ENCODE results near the gene ACSL5. TPM values are rescaled to one million over a fixed set of nuclear protein-coding genes. Genes with fewer than 3 reads are reported as not detected.
A peak's percentile ranks its signal among the peaks of the same experiment; 100 is the strongest.
"Not testable (repeated sequence)": the region's sequence is repeated elsewhere in the genome, so short reads cannot be mapped to it uniquely, and the experiment has no call there.

ACSL5 gene
- total RNA-seq, 1 donor from 2014 or later = 53.5 TPM

DNA sequence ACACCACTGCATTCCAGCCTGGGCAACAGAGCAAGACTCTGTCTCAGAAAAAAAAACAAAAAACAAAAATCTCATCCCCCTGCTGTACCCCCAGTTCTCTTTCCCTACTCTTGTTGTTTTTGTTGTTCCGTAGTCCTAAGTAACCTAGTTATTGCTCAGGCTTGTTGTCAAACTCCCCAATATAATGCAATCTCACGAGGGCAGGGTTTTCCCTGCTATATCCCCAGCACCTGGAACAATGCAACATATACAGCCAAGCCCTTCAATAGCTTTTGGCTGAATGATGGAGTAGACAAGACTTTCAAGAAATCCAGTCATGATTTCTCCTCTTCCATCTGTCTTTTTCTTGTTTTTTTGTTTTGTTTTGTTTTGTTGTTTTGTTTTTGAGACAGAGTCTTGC, 10.2 kb downstream of the ACSL5 start:
- Mint-ChIP-seq H3K9me3 (no peaks in the 10 kb centered on the region), H3K4me3 (no peak overlapping the region), H3K27me3 (no peaks in the 10 kb centered on the region), H3K27ac (no peak overlapping the region), H3K36me3 (ENCODE audit: low read depth) (peaks cover 48% of the 10 kb centered on the region), H3K4me1 (peaks cover 61% of the 10 kb centered on the region)
- ChIA-PET CTCF (no interaction called here), POLR2A (interaction anchor here (0.9 kb wide), 1 partner anchor 10 kb away, joined by 3 read pairs; no protein-coding TSS in a partner anchor)
- TF ChIP-seq, protein P1, sequence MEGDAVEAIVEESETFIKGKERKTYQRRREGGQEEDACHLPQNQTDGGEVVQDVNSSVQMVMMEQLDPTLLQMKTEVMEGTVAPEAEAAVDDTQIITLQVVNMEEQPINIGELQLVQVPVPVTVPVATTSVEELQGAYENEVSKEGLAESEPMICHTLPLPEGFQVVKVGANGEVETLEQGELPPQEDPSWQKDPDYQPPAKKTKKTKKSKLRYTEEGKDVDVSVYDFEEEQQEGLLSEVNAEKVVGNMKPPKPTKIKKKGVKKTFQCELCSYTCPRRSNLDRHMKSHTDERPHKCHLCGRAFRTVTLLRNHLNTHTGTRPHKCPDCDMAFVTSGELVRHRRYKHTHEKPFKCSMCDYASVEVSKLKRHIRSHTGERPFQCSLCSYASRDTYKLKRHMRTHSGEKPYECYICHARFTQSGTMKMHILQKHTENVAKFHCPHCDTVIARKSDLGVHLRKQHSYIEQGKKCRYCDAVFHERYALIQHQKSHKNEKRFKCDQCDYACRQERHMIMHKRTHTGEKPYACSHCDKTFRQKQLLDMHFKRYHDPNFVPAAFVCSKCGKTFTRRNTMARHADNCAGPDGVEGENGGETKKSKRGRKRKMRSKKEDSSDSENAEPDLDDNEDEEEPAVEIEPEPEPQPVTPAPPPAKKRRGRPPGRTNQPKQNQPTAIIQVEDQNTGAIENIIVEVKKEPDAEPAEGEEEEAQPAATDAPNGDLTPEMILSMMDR (IDR thresholded peaks at IDR 0.05) = no peak
- DNase-seq (no peak), ATAC-seq (ENCODE audit: low read depth) (no peak)
- intact Hi-C loops (cut with micrococcal nuclease) = no loop called here

DNA sequence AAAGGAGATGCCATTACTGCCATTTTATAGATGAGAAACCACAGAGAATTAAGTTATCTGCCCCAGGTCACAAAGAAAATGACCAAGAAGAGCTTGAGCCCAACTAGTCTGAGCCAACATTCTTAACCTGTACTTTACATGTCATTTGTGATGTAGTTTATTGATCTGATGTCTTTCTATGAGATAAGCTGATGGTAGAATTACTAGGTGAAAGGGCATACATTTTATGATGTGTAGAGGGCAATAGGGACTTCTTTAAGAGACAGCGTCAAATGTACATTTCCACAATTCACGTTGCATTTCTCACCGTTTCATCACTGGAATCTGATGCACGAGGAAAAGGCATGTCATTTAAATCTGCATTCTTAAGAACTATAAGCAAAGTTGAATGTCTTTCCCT, 11.3 kb downstream of the ACSL5 start:
- ChIA-PET POLR2A (no interaction called here), CTCF (no interaction called here)
- peaks cover 41% of the 10 kb centered on the region for H3K36me3 Mint-ChIP-seq (ENCODE audit: low read depth)
- no peak overlapping the region for H3K27ac Mint-ChIP-seq
- H3K4me1 Mint-ChIP-seq = peaks cover 60% of the 10 kb centered on the region
- no peak overlapping the region for H3K4me3 Mint-ChIP-seq
- no peak for DNase-seq
- intact Hi-C loops (cut with micrococcal nuclease) = no loop called here
- H3K27me3 Mint-ChIP-seq = no peaks in the 10 kb centered on the region
- no peak for ATAC-seq (ENCODE audit: low read depth)
- TF ChIP-seq, protein P1 (IDR thresholded peaks at IDR 0.05) = no peak
- H3K9me3 Mint-ChIP-seq = no peaks in the 10 kb centered on the region

DNA sequence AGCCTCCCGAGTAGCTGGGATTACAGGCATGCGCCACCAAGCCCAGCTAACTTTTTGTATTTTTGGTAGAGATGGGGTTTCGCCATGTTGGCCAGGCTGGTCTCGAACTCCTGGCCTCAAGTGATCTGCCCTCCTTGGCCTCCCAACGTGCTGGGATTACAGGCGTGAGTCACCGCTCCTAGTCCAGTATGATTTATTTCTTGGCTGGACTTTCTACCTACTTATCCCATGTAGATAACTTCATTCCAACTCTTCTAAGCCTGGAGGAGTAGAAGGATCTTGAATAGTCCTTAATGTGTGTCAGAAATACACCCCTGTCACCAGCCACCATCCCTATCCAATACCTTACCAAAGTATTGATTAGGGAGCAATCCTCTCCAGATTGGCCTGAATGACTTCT, 14.1 kb downstream of the ACSL5 start:
- CTCF ChIA-PET; H3K27ac Mint-ChIP-seq; intact Hi-C loops (cut with micrococcal nuclease); H3K9me3 Mint-ChIP-seq; H3K4me3 Mint-ChIP-seq; ATAC-seq (ENCODE audit: low read depth); DNase-seq; H3K27me3 Mint-ChIP-seq; POLR2A ChIA-PET: not testable (repeated sequence)
- H3K4me1 Mint-ChIP-seq = peaks cover 48% of the 10 kb centered on the region
- peaks cover 19% of the 10 kb centered on the region for H3K36me3 Mint-ChIP-seq (ENCODE audit: low read depth)

DNA sequence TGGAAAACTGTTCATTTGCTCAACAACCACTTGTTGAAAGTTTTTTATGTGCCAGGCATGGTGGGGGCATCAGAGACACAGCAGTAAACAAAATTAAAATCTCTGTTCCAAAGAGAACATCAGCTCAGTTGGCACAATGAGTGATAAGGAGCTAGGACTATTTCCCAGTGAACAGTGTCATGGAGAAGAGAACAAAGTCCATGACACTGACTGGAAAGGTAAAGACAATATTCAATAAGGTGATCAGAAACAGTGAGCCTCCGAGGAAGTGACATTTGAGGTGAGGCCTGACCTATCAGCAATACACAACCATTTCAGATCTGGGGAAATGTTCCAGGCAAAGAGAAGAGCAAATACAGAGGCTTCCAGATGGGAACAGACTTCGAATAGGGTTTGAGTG, 14.6 kb downstream of the ACSL5 start:
- no peaks in the 10 kb centered on the region for H3K9me3 Mint-ChIP-seq
- TF ChIP-seq, protein P1 (IDR thresholded peaks at IDR 0.05) = no peak
- ChIA-PET CTCF (no interaction called here), POLR2A (interaction anchor here (1.2 kb wide), 1 partner anchor 15 kb away, joined by 3 read pairs; the partner anchor contains the start of gene ACSL5)
- H3K4me3 Mint-ChIP-seq = no peak overlapping the region
- H3K27me3 Mint-ChIP-seq = no peaks in the 10 kb centered on the region
- ATAC-seq (ENCODE audit: low read depth) (no peak), DNase-seq (no peak)
- no peak overlapping the region for H3K27ac Mint-ChIP-seq
- H3K4me1 Mint-ChIP-seq = peaks cover 48% of the 10 kb centered on the region
- H3K36me3 Mint-ChIP-seq (ENCODE audit: low read depth) = peaks cover 19% of the 10 kb centered on the region
- intact Hi-C loops (cut with micrococcal nuclease) = no loop called here

DNA sequence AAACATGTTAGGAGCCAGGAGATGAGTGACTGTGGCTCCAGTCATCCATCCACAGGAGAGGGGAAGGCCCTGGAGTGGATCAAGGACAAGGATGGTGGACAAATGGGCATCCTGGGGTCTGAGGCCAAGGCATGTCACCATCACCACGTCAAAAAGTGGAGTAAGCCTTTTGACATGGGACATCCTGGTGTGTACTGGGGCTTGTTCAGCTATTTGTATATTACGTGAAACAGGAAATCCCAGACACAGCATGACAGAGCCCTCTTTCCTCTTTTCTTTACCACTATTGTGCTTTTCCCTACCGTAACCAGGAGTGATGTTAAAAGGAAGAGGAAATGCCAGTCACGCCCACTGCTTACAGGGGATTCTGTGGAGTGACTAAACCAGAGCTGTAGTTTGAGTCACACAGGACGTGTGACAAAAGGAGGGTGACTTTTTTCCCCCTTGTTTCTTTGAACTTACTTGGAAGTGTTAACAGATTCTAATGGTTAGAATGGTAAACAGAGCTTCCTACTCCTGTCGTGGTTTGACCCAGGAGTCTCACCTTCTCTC, 15.4 kb downstream of the ACSL5 start:
- TF ChIP-seq, protein P1 (IDR thresholded peaks at IDR 0.05) = no peak
- Mint-ChIP-seq H3K4me3 (no peak overlapping the region), H3K4me1 (peaks cover 43% of the 10 kb centered on the region), H3K36me3 (ENCODE audit: low read depth) (peaks cover 16% of the 10 kb centered on the region), H3K9me3 (no peaks in the 10 kb centered on the region), H3K27me3 (no peaks in the 10 kb centered on the region), H3K27ac (no peak overlapping the region)
- ChIA-PET POLR2A (interaction anchor here (0.6 to 1.2 kb wide), 2 partner anchors 11 to 16 kb away, joined by 3 to 9 read pairs; partner anchors contain the start of gene ACSL5), CTCF (no interaction called here)
- intact Hi-C loops (cut with micrococcal nuclease) = no loop called here
- DNase-seq = no peak
- ATAC-seq (ENCODE audit: low read depth) = peak; percentile 18
